VCaP (cell line): ENCODE data around the gene VASP.

Experiments
- H3K27ac ChIP-seq: fragments of 450-650 bp; 2 replicates; pipeline ENCODE4 v1.5.1; 2017
- TF ChIP-seq, protein P1 (sequence below): fragments of 450-650 bp; conservative IDR thresholded peaks from 2 replicates; pipeline ENCODE4 v1.5.1; 2017; ENCODE audit warnings: mild to moderate bottlenecking, moderate library complexity

VASP gene

DNA sequence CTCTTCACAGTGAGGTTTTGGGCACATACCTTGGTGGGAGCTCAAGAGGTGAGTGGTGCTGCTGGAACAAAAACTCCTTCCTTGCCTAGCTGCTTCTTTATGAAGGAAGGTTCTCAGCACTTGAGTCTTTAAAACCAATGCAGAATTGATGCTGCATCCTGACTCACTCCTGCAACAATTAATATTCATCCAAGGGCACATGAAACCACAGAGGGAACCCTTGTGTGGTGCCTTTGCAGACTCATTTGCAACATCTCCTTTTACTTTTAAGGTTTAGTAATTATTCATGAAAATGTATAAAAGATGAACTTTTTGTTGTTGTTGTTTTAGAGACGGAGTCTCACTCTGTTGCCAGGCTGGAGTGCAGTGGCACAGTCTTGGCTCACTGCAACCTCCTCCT is 47.2 kb downstream of the VASP start:
- TF ChIP-seq, protein P1, sequence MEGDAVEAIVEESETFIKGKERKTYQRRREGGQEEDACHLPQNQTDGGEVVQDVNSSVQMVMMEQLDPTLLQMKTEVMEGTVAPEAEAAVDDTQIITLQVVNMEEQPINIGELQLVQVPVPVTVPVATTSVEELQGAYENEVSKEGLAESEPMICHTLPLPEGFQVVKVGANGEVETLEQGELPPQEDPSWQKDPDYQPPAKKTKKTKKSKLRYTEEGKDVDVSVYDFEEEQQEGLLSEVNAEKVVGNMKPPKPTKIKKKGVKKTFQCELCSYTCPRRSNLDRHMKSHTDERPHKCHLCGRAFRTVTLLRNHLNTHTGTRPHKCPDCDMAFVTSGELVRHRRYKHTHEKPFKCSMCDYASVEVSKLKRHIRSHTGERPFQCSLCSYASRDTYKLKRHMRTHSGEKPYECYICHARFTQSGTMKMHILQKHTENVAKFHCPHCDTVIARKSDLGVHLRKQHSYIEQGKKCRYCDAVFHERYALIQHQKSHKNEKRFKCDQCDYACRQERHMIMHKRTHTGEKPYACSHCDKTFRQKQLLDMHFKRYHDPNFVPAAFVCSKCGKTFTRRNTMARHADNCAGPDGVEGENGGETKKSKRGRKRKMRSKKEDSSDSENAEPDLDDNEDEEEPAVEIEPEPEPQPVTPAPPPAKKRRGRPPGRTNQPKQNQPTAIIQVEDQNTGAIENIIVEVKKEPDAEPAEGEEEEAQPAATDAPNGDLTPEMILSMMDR: no peak
- H3K27ac ChIP-seq: no peak overlapping the region

DNA sequence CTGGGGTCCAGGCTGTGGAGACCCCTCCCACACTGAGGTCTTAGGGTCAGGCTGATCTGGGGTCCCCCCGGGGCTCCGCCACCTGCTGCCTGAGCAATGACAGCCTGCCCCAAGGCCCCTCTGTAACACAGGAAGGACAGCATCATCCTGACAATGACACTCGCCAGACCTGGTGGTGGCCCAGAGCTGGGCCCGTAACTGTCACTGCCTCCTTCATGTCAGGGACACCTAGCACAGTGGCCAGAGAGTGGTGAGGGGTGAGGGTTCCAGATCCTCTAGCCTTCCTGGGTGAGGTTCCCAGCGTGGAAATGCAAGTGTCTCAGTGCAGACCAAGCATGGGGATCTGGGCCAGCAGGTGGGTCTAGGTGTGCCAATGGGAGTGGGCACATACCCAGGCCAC is 49.6 kb downstream of the VASP start:
- TF ChIP-seq, protein P1: no peak
- H3K27ac ChIP-seq: no peak overlapping the region

DNA sequence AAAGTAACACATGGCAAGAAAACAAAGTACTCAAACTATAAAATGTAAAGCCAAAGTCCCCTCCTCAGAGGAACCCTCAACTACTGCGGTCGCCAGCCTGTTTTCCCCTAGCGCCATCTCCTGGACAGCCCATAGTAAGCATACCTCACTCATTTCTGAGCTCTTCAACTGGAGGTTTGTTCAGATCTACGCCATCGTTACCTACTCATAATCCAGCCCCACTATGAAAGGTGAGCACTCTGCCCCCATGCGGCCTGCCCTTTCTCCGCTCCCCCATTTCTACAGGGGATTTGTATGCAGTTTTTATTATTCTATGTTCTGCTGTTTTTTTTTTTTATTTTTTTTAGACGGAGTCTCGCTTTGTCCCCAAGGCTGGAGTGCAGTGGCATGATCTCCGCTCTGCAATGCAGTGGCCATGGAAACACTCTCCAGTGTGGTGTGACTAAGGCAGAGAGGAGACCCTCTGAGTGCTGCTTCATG is 51.2 kb downstream of the VASP start:
- TF ChIP-seq, protein P1: peak; percentile 67

DNA sequence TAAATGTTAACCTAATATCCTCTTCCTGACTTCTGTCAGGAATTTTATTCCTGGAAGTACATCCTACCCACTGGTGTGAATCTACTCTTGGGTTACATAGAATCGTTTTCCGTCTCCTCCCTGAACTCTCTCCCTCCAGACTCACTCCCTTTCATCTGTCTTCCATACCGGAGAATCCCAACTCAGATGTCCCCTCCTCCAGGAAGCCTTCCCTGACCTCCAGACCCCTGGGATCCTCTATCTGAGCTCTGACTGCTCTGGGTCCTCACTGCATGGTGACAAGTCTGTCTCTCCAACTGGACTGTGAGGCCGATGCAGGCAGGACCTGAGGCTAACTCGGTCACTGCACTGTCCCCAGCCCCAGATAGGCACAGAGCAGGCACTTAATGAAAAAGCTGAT is 52.8 kb downstream of the VASP start:
- TF ChIP-seq, protein P1: no peak
- H3K27ac ChIP-seq: peak overlapping the region; percentile 57; the same call in 1 of the 2 replicates

More for the DNA sequence above, 51.2 kb downstream of the VASP start:
- H3K27ac ChIP-seq: peak overlapping the region; percentile 23; the same call in 1 of the 2 replicates

DNA sequence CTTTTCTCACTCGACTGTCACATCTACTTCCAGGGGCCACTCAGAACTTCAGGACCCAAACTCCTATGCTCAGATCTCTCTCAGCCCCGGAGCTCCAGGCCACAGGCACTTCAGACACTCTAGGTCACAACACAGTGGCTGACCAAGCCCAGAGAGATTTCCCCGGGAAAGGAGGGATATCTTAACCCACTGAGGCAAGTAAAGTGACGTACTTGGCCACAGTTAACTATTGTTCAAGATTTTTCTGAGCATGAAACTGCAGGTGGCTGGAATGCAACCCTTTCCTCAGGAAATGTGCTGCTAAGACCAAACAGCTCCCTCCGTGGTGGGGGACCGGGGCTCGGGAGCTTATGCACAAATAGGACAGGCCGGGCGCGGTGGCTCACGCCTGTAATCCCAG is 53.4 kb downstream of the VASP start:
- TF ChIP-seq, protein P1: no peak
- H3K27ac ChIP-seq: peak overlapping the region; percentile 57

DNA sequence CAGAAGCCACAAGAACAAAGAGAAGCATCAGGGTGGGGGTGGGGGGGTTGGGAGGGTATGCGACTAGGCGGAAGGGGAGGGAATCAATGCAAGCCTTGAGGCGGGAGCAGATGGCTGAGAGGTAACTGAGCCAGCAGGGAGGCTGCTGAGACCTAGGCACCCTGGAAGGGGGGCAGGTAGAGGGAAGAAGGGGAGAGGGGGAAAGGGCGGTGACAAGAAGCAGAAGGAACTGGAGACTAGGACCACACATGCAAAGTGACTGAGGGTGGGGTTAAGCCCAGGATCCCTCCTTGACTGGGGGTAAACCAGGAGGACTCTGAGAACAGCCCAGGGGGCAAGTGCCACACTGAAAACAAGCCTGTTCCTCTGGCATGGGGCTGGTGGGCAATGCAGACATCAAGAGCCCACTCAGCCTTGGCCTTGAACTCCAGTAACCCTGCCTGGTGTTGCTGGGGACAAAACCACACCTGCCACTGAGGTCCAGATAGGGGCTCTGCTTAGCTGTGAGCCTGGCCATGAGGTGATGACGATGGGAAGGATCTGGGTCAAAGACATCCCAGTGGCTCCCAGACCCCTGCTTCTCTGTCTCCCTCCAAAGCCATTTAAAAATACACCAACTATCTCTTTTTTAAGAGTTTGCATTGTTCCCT is 57.0 kb downstream of the VASP start:
- TF ChIP-seq, protein P1: no peak
- peak overlapping the region; percentile 57; the same call in 1 of the 2 replicates for H3K27ac ChIP-seq

DNA sequence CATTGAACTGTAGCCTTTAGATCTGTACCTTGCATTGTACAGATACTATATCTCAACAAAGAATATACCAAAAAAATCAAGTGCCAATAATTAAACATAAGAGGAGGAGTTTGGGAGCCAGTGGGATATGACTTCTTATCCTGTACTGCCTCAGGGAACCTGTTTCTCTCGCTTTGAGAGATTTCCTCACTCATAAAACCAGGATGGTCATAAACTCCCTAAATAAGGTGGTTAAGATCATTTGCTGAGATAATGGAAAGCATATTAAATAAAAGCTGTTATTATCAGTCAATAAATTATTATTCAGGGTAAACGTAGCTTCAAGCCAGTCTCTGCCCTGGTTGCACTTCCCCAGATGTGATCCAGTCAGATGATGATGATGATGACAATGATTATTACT is 60.3 kb downstream of the VASP start:
- peak overlapping the region; percentile 98 for H3K27ac ChIP-seq
- TF ChIP-seq, protein P1: no peak
